GM10266 (cell line): ENCODE results near the gene TMEM52B.

ENCODE experiments used
- DNase-seq: peaks from one replicate; pipeline ENCODE4 v3.0.0; 2012; ENCODE audit errors: extremely low spot score
- CTCF ChIP-seq: IDR thresholded peaks from 2 replicates; pipeline ENCODE4 v1.5.1; 2012; ENCODE audit warnings: mild to moderate bottlenecking, low read depth; ENCODE audit not compliant: control insufficient read depth, insufficient read depth; ENCODE audit errors: missing control alignments

The TMEM52B gene

DNA sequence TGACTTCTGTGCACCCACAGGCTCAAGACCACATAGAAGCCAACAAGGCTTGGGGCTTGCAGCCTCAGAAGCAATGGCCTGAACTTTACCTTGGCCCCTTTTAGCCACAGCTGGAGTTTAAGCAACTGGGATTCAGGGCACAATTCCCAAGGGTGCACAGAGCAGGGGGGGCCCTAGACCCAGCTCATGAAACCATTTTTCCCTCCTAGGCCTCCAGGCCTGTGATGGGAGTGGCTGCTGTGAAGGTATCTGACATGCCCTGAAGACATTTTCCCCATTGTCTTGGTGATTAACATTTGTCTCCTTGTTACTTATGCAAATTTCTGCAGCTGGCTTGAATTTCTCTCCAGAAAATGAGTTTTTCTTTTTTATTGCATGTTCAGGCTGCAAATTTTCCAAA, 55.7 kb downstream of the TMEM52B start:
- no peak for DNase-seq
- TF ChIP-seq CTCF: no peak

- DNase-seq: peak; percentile 53
- TF ChIP-seq CTCF: peak; percentile 85
Observed at GRCh38 chr12:10235761-10236631, 57.2 kb downstream of the TMEM52B start.

GRCh38 chr12:10236720-10237119, 57.9 kb downstream of the TMEM52B start:
- no peak for TF ChIP-seq CTCF
- no peak for DNase-seq

GRCh38 chr12:10238526-10238925, 59.7 kb downstream of the TMEM52B start:
- no peak for TF ChIP-seq CTCF
- DNase-seq: no peak

- no peak for DNase-seq
- no peak for TF ChIP-seq CTCF
Observed at GRCh38 chr12:10241290-10241689, 62.5 kb downstream of the TMEM52B start.
